PC-9 (cell line): ENCODE data around the gene ADAMTS16.

Experiments used
- CTCF ChIP-seq: fragments of 200-600 bp; sonication (generic); conservative IDR thresholded peaks from 2 replicates; pipeline ENCODE4 v1.6.1; 2017; ENCODE audit warnings: mixed run types, antibody characterized with exemption, mild to moderate bottlenecking, moderate library complexity
- EZH2 ChIP-seq: fragments of 200-600 bp; sonication (generic); IDR thresholded peaks from 2 replicates; pipeline ENCODE4 v1.8.0; 2017; ENCODE audit warnings: antibody characterized with exemption, low read depth

GRCh38 chr5:5207828-5208227, 67.7 kb downstream of the ADAMTS16 start:
- no peak for TF ChIP-seq CTCF
- no peak for TF ChIP-seq EZH2
